Adrenal gland (tissue), 12 donors: ENCODE data around the gene ADAMTSL3. TPM values are rescaled to one million over a fixed set of nuclear protein-coding genes. Genes with fewer than 3 reads are reported as not detected.
A peak's percentile ranks its signal among the peaks of the same experiment; 100 is the strongest.

ENCODE experiments used
- DNase-seq, 7 donors: peaks; one replicate each; pipeline ENCODE4 v3.0.0-alpha.2; 2019 to 2020
- H3K27ac ChIP-seq, 5 donors: fragments of 200-600 bp; sonication (generic) in 4 of 5; 1 replicate in 3 of 5; 2 replicates in 2 of 5; pipeline versions ENCODE4 v1.5.1 to v1.8.0; 2016 to 2020; ENCODE audit warnings: mild to moderate bottlenecking in 1 of 5
- H3K27me3 ChIP-seq: fragments of 200-600 bp; 2 replicates; pipeline ENCODE4 v1.8.0; 2021
- H3K36me3 ChIP-seq, 2 donors: fragments of 200-600 bp; replicated peaks in 1 of 2; 1 replicate in 1 of 2; 2 replicates in 1 of 2; pipeline versions ENCODE4 v1.5.1 to v1.8.0; 2018 to 2022
- H3K4me1 ChIP-seq, 2 donors: fragments of 200-600 bp; replicated peaks in 1 of 2; 1 replicate in 1 of 2; 2 replicates in 1 of 2; pipeline versions ENCODE4 v1.5.1 to v1.8.0; 2018 to 2021
- H3K4me3 ChIP-seq, 4 donors: fragments of 200-600 bp; sonication (generic) in 3 of 4; one replicate each; pipeline ENCODE4 v1.5.1; 2016 to 2018
- H3K9me3 ChIP-seq, 3 donors: fragments of 200-600 bp; sonication (generic) in 1 of 3; replicated peaks in 1 of 3; 1 replicate in 2 of 3; 2 replicates in 1 of 3; pipeline versions ENCODE4 v1.5.1 to v1.8.0; 2016 to 2021
- CTCF ChIP-seq, 6 experiments: fragments of 450-650 bp in 4 of 6; fragments of 200-600 bp in 2 of 6; sonication (generic) in 1 of 6; IDR thresholded peaks; 1 replicate in 5 of 6; 2 replicates in 1 of 6; pipeline versions ENCODE4 v1.5.1 to v1.8.0; 2016 to 2021; ENCODE audit warnings: antibody characterized with exemption in 6 of 6, mild to moderate bottlenecking in 2 of 6, moderate library complexity in 1 of 6
- POLR2A ChIP-seq, 2 donors: fragments of 450-650 bp; IDR thresholded peaks; one replicate each; pipeline ENCODE4 v1.6.1; 2017; ENCODE audit warnings: antibody characterized with exemption in 2 of 2, mild to moderate bottlenecking in 2 of 2, moderate library complexity in 1 of 2
- WGBS, 4 donors: extraction: QIAGEN DNeasy Blood & Tissue Kit in 2 of 4; methylation state at CpG; one replicate each; pipeline versions ENCODE4 v1.1.5 to v1.1.7; 2013 to 2017; 5-methylcytosine and 5-hydroxymethylcytosine counted together
- intact Hi-C, 2 donors: fragments of 100-400 bp; cut with DNase I; formaldehyde crosslinking; loops; one replicate each; pipeline versions ENCODE4 v1.14.1 to v1.15.0; 2022 to 2023
- polyA plus RNA-seq, 3 donors: library from polyadenylated mRNA; stranded (reverse); fragments of 200-250 nt in 2 of 3; fragments of 350-450 nt in 1 of 3; fragmentation: Illumina TruSeq in 1 of 3; extraction: RNeasy Lipid Tissue Mini Kit (QIAGEN cat#74804) in 1 of 3; gene quantifications; one replicate each; pipeline ENCODE4 v1.2.3, GENCODE V29; 2013 to 2014
- total RNA-seq, 9 donors: library from RNA; depleted of rRNA in 4 of 9; stranded (reverse); fragments of >200 nt in 4 of 9; fragments of 120-200 nt in 1 of 9; fragmentation: NEBNext Ultra II Directional in 1 of 9; extraction: Animal tissue kit (Norgen Biotek cat#: 25700) in 1 of 9; gene quantifications; one replicate each; pipeline versions ENCODE4 v1.1.0 to v1.2.4, GENCODE V29; 2013 to 2023
- donor health status: healthy with polysubstance abuse.
- donor health status: Bipolar disorder and iron deficiency.
- donor health status: DM: yes; HTN: yes; CAD: no.
- donor health status: DM: no; HTN: no; CAD: no.
- donor health status: DM: no; HTN: no; CAD: no.
- donor health status: DM: yes; HTN: yes; CAD: no.

The ADAMTSL3 gene
- total and polyA plus RNA-seq, 12 donors: 0.98 to 19.7 (median 10.5) TPM

GRCh38 chr15:83656192-83656591 is 2.3 kb downstream of the ADAMTSL3 start:
- H3K4me1 ChIP-seq: peaks cover 0 to 5% of the 10 kb centered on the region in 2 donors
- no peaks in the 10 kb centered on the region for H3K36me3 ChIP-seq
- H3K27ac ChIP-seq: peak overlapping the region in 1 of 5 donors; percentile 40
- peaks cover 24% of the 10 kb centered on the region for H3K27me3 ChIP-seq
- intact Hi-C loops: no loop called here
- TF ChIP-seq CTCF (IDR thresholded peaks at IDR 0.05): no peak
- no peak for TF ChIP-seq POLR2A (IDR thresholded peaks at IDR 0.05)
- DNase-seq: no peak
- 69 to 82% (median 76%) methylated on average over 5 of the region's 5 CpGs for WGBS, 4 donors
- no peak overlapping the region for H3K4me3 ChIP-seq
- no peaks in the 10 kb centered on the region for H3K9me3 ChIP-seq

GRCh38 chr15:83656943-83657528 is 3.1 kb downstream of the ADAMTSL3 start:
- Histone ChIP-seq H3K36me3 (no peaks in the 10 kb centered on the region), H3K9me3 (no peaks in the 10 kb centered on the region), H3K4me1 (peaks cover 0 to 5% of the 10 kb centered on the region in 2 donors), H3K4me3 (no peak overlapping the region), H3K27me3 (peaks cover 24% of the 10 kb centered on the region), H3K27ac (no peak overlapping the region)
- intact Hi-C loops: no loop called here
- TF ChIP-seq CTCF (IDR thresholded peaks at IDR 0.05): no peak
- no peak for TF ChIP-seq POLR2A (IDR thresholded peaks at IDR 0.05)
- no peak for DNase-seq
- WGBS, 4 donors: 83 to 87% (median 83%) methylated on average over 10 of the region's 10 CpGs

GRCh38 chr15:83657549-83657948 is 3.6 kb downstream of the ADAMTSL3 start:
- TF ChIP-seq POLR2A (IDR thresholded peaks at IDR 0.05) (no peak), CTCF (IDR thresholded peaks at IDR 0.05) (peak in 1 of 6 experiments; percentile 17)
- Histone ChIP-seq H3K4me1 (peaks cover 0 to 5% of the 10 kb centered on the region in 2 donors), H3K9me3 (no peaks in the 10 kb centered on the region), H3K27ac (peak overlapping the region in 2 of 5 donors; percentile 21 to 71), H3K4me3 (no peak overlapping the region), H3K36me3 (no peaks in the 10 kb centered on the region), H3K27me3 (peaks cover 24% of the 10 kb centered on the region)
- intact Hi-C loops: no loop called here
- WGBS, 4 donors: 72 to 79% (median 74%) methylated on average over 4 of the region's 4 CpGs
- DNase-seq: no peak

GRCh38 chr15:83658430-83659416 is 4.8 kb downstream of the ADAMTSL3 start:
- intact Hi-C loops: no loop called here
- Histone ChIP-seq H3K9me3 (no peaks in the 10 kb centered on the region), H3K27ac (peak overlapping the region in 2 of 5 donors; percentile 18 to 71), H3K36me3 (no peaks in the 10 kb centered on the region), H3K4me3 (no peak overlapping the region), H3K4me1 (peaks cover 0 to 5% of the 10 kb centered on the region in 2 donors), H3K27me3 (peaks cover 19% of the 10 kb centered on the region)
- DNase-seq: peak in 6 of 7 donors; percentile 13 to 59 (median 26)
- no peak for TF ChIP-seq CTCF (IDR thresholded peaks at IDR 0.05)
- TF ChIP-seq POLR2A (IDR thresholded peaks at IDR 0.05): no peak
- 52 to 58% (median 56%) methylated on average over 10 of the region's 10 CpGs for WGBS, 4 donors
